Small intestine (tissue), 4 donors: ENCODE measurements around the gene C12orf60. TPM values are rescaled to one million over a fixed set of nuclear protein-coding genes. Genes with fewer than 3 reads are reported as not detected.

Experiments
- polyA plus RNA-seq, 4 donors: library from polyadenylated mRNA; stranded (reverse) in 3 of 4; unstranded in 1 of 4; fragments of 200-250 nt in 3 of 4; fragments of 120-200 nt in 1 of 4; gene quantifications; one replicate each; pipeline versions ENCODE4 v1.2.1 to v1.2.3, GENCODE V29; 2013
- donor health status: healthy with polysubstance abuse.
- donor health status: Bipolar disorder and iron deficiency.
- donor health status: healthy.

C12orf60 gene
- polyA plus RNA-seq, 4 donors = 0.45 to 1.8 (median 0.75) TPM; not detected in 1

Other genes with a start within 250 kb of the C12orf60 start
- 10 to 100 TPM in 2 of 4 donors, 1 to 10 TPM in 2; 7.8 to 44.9 (median 18.3) TPM for gene PLBD1, start 235.8 kb upstream of the C12orf60 start, polyA plus RNA-seq
- gene GUCY2C, start 107.1 kb upstream of the C12orf60 start, polyA plus RNA-seq = 100 to 1,000 TPM in 1 of 4 donors, 10 to 100 TPM in 3; 34.9 to 105 (median 51.8) TPM
- gene WBP11, start 192 bp upstream of the C12orf60 start, polyA plus RNA-seq = 10 to 100 TPM; 12.2 to 44.5 (median 17.0) TPM
- gene SMCO3, start 10.5 kb downstream of the C12orf60 start, polyA plus RNA-seq = under 1 TPM in 2 of 4 donors, not detected in 2; 0.06 to 0.25 TPM
- gene ART4, start 39.9 kb downstream of the C12orf60 start, polyA plus RNA-seq = 1 to 10 TPM in 1 of 4 donors, under 1 TPM in 1, not detected in 2; 0.31 to 6.6 TPM
- 100 to 1,000 TPM in 1 of 4 donors, 10 to 100 TPM in 3; 10.6 to 268 (median 15.5) TPM for gene MGP, start 82.2 kb downstream of the C12orf60 start, polyA plus RNA-seq
- 10 to 100 TPM in 1 of 4 donors, under 1 TPM in 1, not detected in 2; 0.12 to 34.9 TPM for gene ERP27, start 134.9 kb downstream of the C12orf60 start, polyA plus RNA-seq
- gene ARHGDIB, start 157.9 kb downstream of the C12orf60 start, polyA plus RNA-seq = 100 to 1,000 TPM in 1 of 4 donors, 10 to 100 TPM in 3; 26.4 to 104 (median 56.7) TPM
- not detected for gene PDE6H, start 169.4 kb downstream of the C12orf60 start, polyA plus RNA-seq